Gastrocnemius medialis (tissue), 4 donors: Measurements from ENCODE around the gene FAM153A.
"Not testable (repeated sequence)": the region's sequence is repeated elsewhere in the genome, so short reads cannot be mapped to it uniquely, and the experiment has no call there.

ENCODE experiments used
- POLR2A ChIP-seq, 2 donors: fragments of 450-650 bp; IDR thresholded peaks; one replicate each; pipeline ENCODE4 v1.6.1; 2017; ENCODE audit warnings: antibody characterized with exemption in 2 of 2, mild to moderate bottlenecking in 2 of 2, moderate library complexity in 2 of 2
- TF ChIP-seq, protein P1 (sequence below), 5 experiments: fragments of 450-650 bp in 3 of 5; fragments of 200-600 bp in 2 of 5; sonication (generic) in 2 of 5; IDR thresholded peaks in 4 of 5; conservative IDR thresholded peaks in 1 of 5; 1 replicate in 4 of 5; 2 replicates in 1 of 5; pipeline ENCODE4 v1.5.1; 2016 to 2019; ENCODE audit warnings: antibody characterized with exemption in 5 of 5, mild to moderate bottlenecking in 3 of 5, moderate library complexity in 3 of 5

GRCh38 chr5:177689011-177689610 lies 93.6 kb downstream of the FAM153A start:
- not testable (repeated sequence) for TF ChIP-seq POLR2A (IDR thresholded peaks at IDR 0.05)
- TF ChIP-seq, protein P1, sequence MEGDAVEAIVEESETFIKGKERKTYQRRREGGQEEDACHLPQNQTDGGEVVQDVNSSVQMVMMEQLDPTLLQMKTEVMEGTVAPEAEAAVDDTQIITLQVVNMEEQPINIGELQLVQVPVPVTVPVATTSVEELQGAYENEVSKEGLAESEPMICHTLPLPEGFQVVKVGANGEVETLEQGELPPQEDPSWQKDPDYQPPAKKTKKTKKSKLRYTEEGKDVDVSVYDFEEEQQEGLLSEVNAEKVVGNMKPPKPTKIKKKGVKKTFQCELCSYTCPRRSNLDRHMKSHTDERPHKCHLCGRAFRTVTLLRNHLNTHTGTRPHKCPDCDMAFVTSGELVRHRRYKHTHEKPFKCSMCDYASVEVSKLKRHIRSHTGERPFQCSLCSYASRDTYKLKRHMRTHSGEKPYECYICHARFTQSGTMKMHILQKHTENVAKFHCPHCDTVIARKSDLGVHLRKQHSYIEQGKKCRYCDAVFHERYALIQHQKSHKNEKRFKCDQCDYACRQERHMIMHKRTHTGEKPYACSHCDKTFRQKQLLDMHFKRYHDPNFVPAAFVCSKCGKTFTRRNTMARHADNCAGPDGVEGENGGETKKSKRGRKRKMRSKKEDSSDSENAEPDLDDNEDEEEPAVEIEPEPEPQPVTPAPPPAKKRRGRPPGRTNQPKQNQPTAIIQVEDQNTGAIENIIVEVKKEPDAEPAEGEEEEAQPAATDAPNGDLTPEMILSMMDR (IDR thresholded peaks at IDR 0.05 in 4 of 5, conservative IDR thresholded peaks at IDR 0.05 in 1 of 5), result not testable (repeated sequence)
